A673 (cell line): ENCODE results near the gene PCK1. TPM values are rescaled to one million over a fixed set of nuclear protein-coding genes. Genes with fewer than 3 reads are reported as not detected.

ENCODE experiments used
- BruUV-seq: library from RNA; stranded (reverse); fragments of 400-500 nt; replicated peaks from 2 replicates; lab custom pipeline; 2021; lab: Mats Ljungman, UMichigan
- CTCF ChIA-PET: fragments of 300-600 bp; sonication (Branson Sonifier 250); formaldehyde crosslinking; loops from one replicate; lab custom pipeline; 2022; ENCODE audit warnings: antibody characterized with exemption; lab: Charles Lee
- POLR2A ChIA-PET: fragments of 300-600 bp; sonication (Branson Sonifier 250); formaldehyde crosslinking; loops from one replicate; lab custom pipeline; 2022; ENCODE audit warnings: antibody characterized with exemption; ENCODE audit not compliant: low non-redundant PET; lab: Charles Lee
- DNase-seq: peaks from one replicate; pipeline ENCODE4 v3.0.0-alpha.2; 2015; ENCODE audit warnings: low spot score
- H3K27ac ChIP-seq: fragments of 200-600 bp; sonication (generic); 2 replicates; pipeline ENCODE4 v1.5.1; 2016; ENCODE audit warnings: mixed run types, low read depth, mild to moderate bottlenecking, mixed read lengths, antibody characterized with exemption, low read length; ENCODE audit not compliant: poor library complexity, severe bottlenecking
- H3K27me3 ChIP-seq: fragments of 200-600 bp; sonication (generic); replicated peaks from 2 replicates; pipeline ENCODE4 v1.6.1; 2017; ENCODE audit warnings: mixed run types, low read depth, mild to moderate bottlenecking, mixed read lengths, antibody characterized with exemption, low read length; ENCODE audit not compliant: insufficient read depth, poor library complexity
- H3K36me3 ChIP-seq: fragments of 200-600 bp; sonication (generic); 2 replicates; pipeline ENCODE4 v1.6.1; 2016; ENCODE audit warnings: mixed run types, mild to moderate bottlenecking, mixed read lengths, antibody characterized with exemption, low read length; ENCODE audit not compliant: insufficient read depth, poor library complexity, severe bottlenecking
- H3K4me1 ChIP-seq: fragments of 200-600 bp; sonication (generic); 2 replicates; pipeline ENCODE4 v1.6.1; 2017; ENCODE audit warnings: mixed run types, mild to moderate bottlenecking, mixed read lengths, antibody characterized with exemption, low read length; ENCODE audit not compliant: insufficient read depth, poor library complexity, severe bottlenecking
- H3K4me3 ChIP-seq: fragments of 200-600 bp; sonication (generic); 2 replicates; pipeline ENCODE4 v1.5.1; 2016; ENCODE audit warnings: low read depth, mixed run types, mild to moderate bottlenecking, mixed read lengths, low read length; ENCODE audit not compliant: poor library complexity, severe bottlenecking
- H3K9me3 ChIP-seq: fragments of 200-600 bp; sonication (generic); 2 replicates; pipeline ENCODE4 v1.6.1; 2016; ENCODE audit warnings: mixed run types, low read depth, mild to moderate bottlenecking, mixed read lengths, antibody characterized with exemption, low read length; ENCODE audit not compliant: poor library complexity, severe bottlenecking
- EZH2 ChIP-seq: fragments of 200-600 bp; sonication (generic); IDR thresholded peaks from 2 replicates; pipeline ENCODE4 v1.6.1; 2017; ENCODE audit warnings: borderline replicate concordance, low read depth, mild to moderate bottlenecking, mixed read lengths, antibody characterized with exemption, low read length; ENCODE audit not compliant: poor library complexity, severe bottlenecking
- intact Hi-C: fragments of 100-400 bp; cut with micrococcal nuclease; formaldehyde crosslinking; loops from one replicate; pipeline ENCODE4 v1.10.0; 2022; ENCODE audit not compliant: unreplicated experiment
- total RNA-seq: library from RNA; stranded (reverse); gene quantifications from 2 replicates; pipeline ENCODE4 v1.2.3, GENCODE V29; 2021
- TF ChIP-seq, protein P1 (sequence below): fragments of 300-800, 200-600 bp; sonication (generic); conservative IDR thresholded peaks from 2 replicates; pipeline ENCODE4 v1.5.1; 2017; ENCODE audit warnings: low read depth, mild to moderate bottlenecking, antibody characterized with exemption, low read length, moderate library complexity, mixed read lengths

PCK1 gene
- total RNA-seq, 1 experiment from 2014 or later, result not detected

DNA sequence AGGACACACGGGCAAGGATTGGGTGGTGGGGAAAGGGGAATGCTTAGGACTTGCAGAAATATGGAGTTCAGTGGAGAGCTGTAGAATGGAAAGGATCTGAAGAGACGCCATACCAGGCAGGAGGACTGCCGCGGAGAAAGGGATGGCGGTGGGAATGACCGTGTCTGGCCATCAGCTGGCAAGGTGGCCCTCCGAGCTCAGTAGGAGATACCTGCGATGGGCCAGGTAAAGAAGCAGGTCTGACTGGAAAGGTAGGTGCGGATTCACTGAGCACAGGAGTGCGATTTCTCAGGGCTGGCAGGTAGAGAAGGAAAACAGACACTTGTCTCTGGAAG lies 26.0 kb downstream of the PCK1 start:
- intact Hi-C loops, result no loop called here
- no peaks in the 10 kb centered on the region for H3K36me3 ChIP-seq
- H3K27me3 ChIP-seq, result no peaks in the 10 kb centered on the region
- no peak overlapping the region for H3K4me3 ChIP-seq
- H3K27ac ChIP-seq, result no peak overlapping the region
- TF ChIP-seq EZH2, result no peak
- TF ChIP-seq, protein P1, sequence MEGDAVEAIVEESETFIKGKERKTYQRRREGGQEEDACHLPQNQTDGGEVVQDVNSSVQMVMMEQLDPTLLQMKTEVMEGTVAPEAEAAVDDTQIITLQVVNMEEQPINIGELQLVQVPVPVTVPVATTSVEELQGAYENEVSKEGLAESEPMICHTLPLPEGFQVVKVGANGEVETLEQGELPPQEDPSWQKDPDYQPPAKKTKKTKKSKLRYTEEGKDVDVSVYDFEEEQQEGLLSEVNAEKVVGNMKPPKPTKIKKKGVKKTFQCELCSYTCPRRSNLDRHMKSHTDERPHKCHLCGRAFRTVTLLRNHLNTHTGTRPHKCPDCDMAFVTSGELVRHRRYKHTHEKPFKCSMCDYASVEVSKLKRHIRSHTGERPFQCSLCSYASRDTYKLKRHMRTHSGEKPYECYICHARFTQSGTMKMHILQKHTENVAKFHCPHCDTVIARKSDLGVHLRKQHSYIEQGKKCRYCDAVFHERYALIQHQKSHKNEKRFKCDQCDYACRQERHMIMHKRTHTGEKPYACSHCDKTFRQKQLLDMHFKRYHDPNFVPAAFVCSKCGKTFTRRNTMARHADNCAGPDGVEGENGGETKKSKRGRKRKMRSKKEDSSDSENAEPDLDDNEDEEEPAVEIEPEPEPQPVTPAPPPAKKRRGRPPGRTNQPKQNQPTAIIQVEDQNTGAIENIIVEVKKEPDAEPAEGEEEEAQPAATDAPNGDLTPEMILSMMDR, result no peak
- peaks cover 18% of the 10 kb centered on the region for H3K4me1 ChIP-seq
- POLR2A ChIA-PET, result no interaction called here
- H3K9me3 ChIP-seq, result peaks cover 4% of the 10 kb centered on the region
- no peak for DNase-seq
- CTCF ChIA-PET, result no interaction called here
- BruUV-seq, result no TSS peak

- Histone ChIP-seq H3K27me3 (no peaks in the 10 kb centered on the region), H3K4me3 (no peak overlapping the region), H3K4me1 (peaks cover 12% of the 10 kb centered on the region), H3K27ac (no peak overlapping the region), H3K36me3 (no peaks in the 10 kb centered on the region), H3K9me3 (peaks cover 4% of the 10 kb centered on the region)
- TF ChIP-seq, protein P1, result no peak
- no peak for TF ChIP-seq EZH2
- intact Hi-C loops, result no loop called here
- no peak for DNase-seq
- ChIA-PET POLR2A (no interaction called here), CTCF (no interaction called here)
- BruUV-seq, result no TSS peak
Observed at GRCh38 chr20:57587278-57587988, 26.5 kb downstream of the PCK1 start.

GRCh38 chr20:57587989-57588377 lies 27.1 kb downstream of the PCK1 start:
- TF ChIP-seq EZH2, result no peak
- POLR2A ChIA-PET, result no interaction called here
- CTCF ChIA-PET, result no interaction called here
- no peak overlapping the region for H3K27ac ChIP-seq
- H3K27me3 ChIP-seq, result no peaks in the 10 kb centered on the region
- no peak overlapping the region for H3K4me3 ChIP-seq
- H3K36me3 ChIP-seq, result no peaks in the 10 kb centered on the region
- intact Hi-C loops, result no loop called here
- no peak for DNase-seq
- H3K4me1 ChIP-seq, result peaks cover 7% of the 10 kb centered on the region
- peaks cover 4% of the 10 kb centered on the region for H3K9me3 ChIP-seq
- no TSS peak for BruUV-seq

DNA sequence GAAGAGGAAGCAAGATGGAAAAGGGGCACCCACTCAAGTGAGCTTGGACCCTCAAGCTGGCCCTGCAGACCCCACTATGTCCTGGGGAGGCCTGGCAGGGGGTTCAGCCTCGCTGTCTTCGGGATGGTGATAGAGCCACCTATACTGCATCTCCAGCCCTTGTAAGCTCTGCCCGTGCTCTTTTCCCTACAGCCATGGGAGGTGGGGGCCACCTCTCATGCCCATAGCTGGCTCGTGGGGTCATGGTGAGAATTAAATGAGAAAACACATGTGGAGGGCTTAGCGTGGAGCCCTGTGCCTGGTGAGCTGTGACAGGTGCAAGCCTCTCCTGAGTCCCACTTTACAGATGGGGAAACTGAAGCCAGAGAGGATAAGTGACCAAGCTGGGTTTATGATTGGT lies 27.7 kb downstream of the PCK1 start:
- Histone ChIP-seq H3K9me3 (peaks cover 4% of the 10 kb centered on the region), H3K27me3 (no peaks in the 10 kb centered on the region), H3K27ac (no peak overlapping the region), H3K4me1 (peaks cover under 1% of the 10 kb centered on the region), H3K4me3 (no peak overlapping the region), H3K36me3 (no peaks in the 10 kb centered on the region)
- ChIA-PET CTCF (interaction anchor here (0.6 kb wide), 1 partner anchor 636 kb away, joined by 5 read pairs; no protein-coding TSS in a partner anchor), POLR2A (no interaction called here)
- TF ChIP-seq, protein P1, result no peak
- TF ChIP-seq EZH2, result no peak
- no peak for DNase-seq
- no TSS peak for BruUV-seq
- intact Hi-C loops, result no loop called here
